ENCODE data around the gene CCDC92B. TPM values are rescaled to one million over a fixed set of nuclear protein-coding genes. Genes with fewer than 3 reads are reported as not detected.

The CCDC92B gene
- total RNA-seq, 1 donor from 2014 or later: not detected

DNA sequence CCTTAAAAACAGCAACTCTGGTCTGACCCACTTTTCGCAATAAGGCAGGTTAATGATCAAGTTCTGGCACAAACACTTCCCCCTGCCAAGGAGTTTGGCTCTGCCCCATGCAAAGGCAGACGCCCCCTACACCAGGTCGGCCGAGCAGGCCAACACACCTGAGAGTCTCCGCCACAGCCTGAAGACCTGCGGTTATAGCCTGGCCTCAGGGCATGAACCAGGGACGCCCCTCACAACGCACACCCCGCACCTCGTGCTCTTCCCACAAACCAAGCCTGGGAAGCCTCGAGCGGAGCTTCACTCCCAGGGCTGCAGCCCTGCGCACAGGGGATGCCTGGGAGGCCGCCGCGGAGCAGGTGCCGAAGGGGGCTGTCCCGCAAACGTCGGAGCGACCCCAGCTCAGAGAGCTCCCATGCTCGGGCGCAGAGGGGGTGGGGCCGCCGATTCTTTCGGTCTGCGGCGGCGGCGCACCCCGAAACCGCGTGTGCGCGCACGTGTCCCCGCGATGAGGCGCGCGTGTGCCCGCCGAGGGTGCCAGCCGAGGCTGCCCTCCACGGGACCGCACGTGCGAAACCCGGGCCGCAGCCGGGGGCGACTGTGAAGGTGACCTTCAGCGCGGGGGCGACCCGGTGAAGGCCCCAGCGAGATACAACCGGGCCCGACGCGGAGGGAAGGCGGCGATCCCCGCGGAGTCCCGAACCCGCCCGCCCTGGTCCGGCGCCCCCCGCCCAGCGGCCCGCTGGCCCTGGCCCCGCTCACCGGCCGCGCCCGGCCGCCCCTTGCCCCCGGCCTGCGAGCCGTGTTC lies 38.4 kb downstream of the CCDC92B start:
- Histone ChIP-seq H3K36me3 (ENCODE audit: control insufficient read depth, insufficient read depth, low read length) (peaks cover 4% of the 10 kb centered on the region), H3K27me3 (ENCODE audit: control insufficient read depth, insufficient read depth, low read length) (no peaks in the 10 kb centered on the region), H3K4me3 (ENCODE audit: low read depth, low read length) (peak overlapping the region; percentile 80)
- DNase-seq (ENCODE audit: low read depth) (no peak), FAIRE-seq (peak; percentile 36)
- TF ChIP-seq, protein P1, sequence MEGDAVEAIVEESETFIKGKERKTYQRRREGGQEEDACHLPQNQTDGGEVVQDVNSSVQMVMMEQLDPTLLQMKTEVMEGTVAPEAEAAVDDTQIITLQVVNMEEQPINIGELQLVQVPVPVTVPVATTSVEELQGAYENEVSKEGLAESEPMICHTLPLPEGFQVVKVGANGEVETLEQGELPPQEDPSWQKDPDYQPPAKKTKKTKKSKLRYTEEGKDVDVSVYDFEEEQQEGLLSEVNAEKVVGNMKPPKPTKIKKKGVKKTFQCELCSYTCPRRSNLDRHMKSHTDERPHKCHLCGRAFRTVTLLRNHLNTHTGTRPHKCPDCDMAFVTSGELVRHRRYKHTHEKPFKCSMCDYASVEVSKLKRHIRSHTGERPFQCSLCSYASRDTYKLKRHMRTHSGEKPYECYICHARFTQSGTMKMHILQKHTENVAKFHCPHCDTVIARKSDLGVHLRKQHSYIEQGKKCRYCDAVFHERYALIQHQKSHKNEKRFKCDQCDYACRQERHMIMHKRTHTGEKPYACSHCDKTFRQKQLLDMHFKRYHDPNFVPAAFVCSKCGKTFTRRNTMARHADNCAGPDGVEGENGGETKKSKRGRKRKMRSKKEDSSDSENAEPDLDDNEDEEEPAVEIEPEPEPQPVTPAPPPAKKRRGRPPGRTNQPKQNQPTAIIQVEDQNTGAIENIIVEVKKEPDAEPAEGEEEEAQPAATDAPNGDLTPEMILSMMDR (IDR thresholded peaks at IDR 0.05; ENCODE audit: insufficient read depth, low read length, severe bottlenecking): no peak

DNA sequence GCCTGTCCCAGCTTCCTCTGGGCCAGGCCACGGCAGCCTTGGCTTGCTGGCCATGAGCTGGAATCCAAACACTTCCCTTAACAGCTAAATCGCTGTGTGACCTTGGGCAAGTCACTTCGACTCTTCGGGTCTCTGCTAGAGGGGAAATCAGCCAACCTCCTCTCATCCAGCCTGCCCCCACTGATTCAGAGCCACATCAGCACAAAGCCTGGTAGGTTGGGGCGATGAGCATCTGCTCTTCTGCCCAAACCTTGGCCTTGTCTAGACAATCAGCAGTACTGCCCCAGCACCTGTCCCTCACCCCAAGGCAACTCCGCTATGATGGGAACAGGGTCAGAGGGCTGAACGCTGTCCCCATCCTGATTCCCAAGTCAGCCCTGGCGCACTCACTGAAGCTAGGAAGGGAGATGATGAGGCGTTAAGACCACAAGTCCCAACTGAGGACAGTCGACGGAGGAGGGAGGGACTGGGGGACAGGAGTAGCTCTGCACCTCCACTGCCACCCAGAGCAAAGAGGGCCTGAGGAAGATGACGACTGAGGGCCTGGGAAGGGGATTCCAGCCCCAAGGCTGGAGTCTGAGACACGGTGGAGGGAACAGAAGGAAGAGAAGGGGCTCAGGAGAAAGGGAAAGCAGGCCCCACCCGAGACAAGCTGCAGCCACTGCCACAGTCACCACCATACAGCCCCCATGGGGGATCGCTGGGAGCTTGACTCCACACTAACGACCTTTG lies 39.2 kb downstream of the CCDC92B start:
- TF ChIP-seq, protein P1 (IDR thresholded peaks at IDR 0.05; ENCODE audit: insufficient read depth, low read length, severe bottlenecking): no peak
- Histone ChIP-seq H3K4me3 (ENCODE audit: low read depth, low read length) (peak overlapping the region; percentile 80), H3K36me3 (ENCODE audit: control insufficient read depth, insufficient read depth, low read length) (peaks cover 4% of the 10 kb centered on the region), H3K27me3 (ENCODE audit: control insufficient read depth, insufficient read depth, low read length) (no peaks in the 10 kb centered on the region)
- DNase-seq (ENCODE audit: low read depth): no peak
- FAIRE-seq: no peak

DNA sequence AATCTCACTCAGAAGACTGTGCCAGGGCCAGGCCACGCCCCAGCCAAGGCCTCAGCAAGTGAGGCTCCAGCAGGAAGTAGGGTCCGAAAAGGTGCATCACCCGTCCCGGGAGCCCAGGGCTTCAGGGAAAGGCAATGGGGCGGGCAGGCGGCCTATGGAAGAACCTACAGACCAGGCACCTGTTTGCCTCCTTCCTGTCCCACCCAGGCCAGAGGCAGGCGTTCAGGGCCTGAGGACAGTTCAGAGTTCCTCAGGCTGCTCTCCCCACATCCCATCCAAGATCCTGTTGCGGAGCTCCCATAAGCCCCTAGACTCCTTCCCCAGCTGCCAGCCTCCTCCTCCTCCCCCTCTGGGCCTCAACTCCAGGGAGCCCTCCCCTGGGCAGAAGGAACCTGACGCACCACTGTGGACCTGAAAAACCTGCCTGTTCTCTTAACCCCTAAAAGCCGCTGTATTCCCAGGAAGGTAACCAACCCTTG lies 40.2 kb downstream of the CCDC92B start:
- no peak for FAIRE-seq
- DNase-seq (ENCODE audit: low read depth): peak; percentile 58
- H3K4me3 ChIP-seq (ENCODE audit: low read depth, low read length): peak overlapping the region; percentile 20

DNA sequence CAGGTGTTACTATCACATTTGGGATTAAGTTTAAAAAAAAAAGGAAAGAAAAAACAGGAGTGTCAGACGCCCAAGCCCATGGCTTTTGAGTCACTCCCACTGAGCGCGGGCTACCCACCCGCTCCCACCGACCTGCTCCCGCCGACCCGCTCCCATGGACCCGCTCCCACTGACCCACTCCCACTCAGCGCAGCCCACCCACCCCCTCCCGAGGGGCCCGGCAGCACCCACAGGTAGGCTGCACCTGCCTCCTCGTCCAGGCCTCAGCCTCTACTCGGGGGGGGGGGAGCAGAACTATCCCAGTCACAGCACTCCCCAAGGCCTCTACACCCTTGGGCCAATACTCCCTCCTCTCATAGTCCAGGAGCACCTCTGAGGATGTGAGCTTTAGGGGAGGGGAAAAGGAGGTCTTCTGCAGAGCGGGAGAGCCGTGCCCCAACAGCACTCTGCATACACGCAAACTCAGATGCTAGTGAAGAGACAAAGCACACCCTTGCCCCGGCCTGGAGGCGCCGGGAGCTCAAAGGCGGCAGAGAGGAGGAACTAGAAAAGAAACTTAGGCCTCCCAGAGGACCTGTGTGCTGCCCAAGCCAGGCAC lies 40.8 kb downstream of the CCDC92B start:
- Histone ChIP-seq H3K4me3 (ENCODE audit: low read depth, low read length) (peak overlapping the region; percentile 20), H3K27me3 (ENCODE audit: control insufficient read depth, insufficient read depth, low read length) (no peaks in the 10 kb centered on the region), H3K36me3 (ENCODE audit: control insufficient read depth, insufficient read depth, low read length) (peaks cover 9% of the 10 kb centered on the region)
- DNase-seq (ENCODE audit: low read depth) (no peak), FAIRE-seq (no peak)
- TF ChIP-seq, protein P1 (IDR thresholded peaks at IDR 0.05; ENCODE audit: insufficient read depth, low read length, severe bottlenecking): no peak

More for the DNA sequence above, 40.2 kb downstream of the CCDC92B start:
- TF ChIP-seq, protein P1 (IDR thresholded peaks at IDR 0.05; ENCODE audit: insufficient read depth, low read length, severe bottlenecking): no peak
- Histone ChIP-seq H3K27me3 (ENCODE audit: control insufficient read depth, insufficient read depth, low read length) (no peaks in the 10 kb centered on the region), H3K36me3 (ENCODE audit: control insufficient read depth, insufficient read depth, low read length) (peaks cover 4% of the 10 kb centered on the region)

DNA sequence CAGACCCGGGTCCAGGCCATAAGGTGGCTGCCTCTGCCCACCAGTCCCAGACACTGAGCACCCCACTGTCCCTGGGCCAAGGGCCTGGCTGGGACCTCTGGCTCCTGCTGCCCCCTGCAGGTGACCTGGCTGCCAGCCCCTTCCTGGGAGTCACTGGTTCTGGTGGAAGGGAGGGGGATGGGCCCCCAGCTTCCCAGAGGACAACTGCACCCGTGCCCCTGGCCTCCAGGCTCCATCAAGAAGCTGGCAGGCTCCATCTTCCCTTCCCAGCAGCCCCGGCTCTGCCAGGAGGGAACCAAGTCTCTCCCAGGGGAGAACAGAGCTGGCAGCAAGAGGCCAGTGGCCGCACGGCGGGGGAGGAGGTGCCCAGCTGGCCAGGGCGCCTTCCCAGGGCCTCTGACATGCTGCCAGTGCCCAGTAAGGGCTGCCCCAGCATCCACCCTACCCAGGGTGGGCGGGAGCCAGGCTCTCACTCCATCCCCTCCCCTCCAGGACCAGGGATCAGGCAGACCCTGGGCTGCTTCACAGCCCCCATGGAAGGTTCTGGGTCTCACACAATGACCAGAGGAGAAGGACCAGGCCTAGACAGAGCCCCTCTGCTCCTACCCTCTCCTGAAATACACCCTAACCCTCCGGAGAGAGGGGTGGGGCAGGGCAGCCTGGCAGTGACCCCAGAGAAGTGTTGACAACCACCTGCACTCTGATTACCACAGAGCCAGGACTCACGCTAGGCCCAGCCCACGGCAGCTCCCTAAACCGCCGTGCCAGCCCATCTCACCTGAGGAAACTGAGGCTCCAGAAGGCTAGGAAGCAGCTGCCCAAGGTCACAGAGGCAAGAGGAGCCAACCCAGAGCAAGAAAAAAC lies 41.5 kb downstream of the CCDC92B start:
- H3K4me3 ChIP-seq (ENCODE audit: low read depth, low read length): no peak overlapping the region
- DNase-seq (ENCODE audit: low read depth): no peak

More for the DNA sequence above, 41.5 kb downstream of the CCDC92B start:
- Histone ChIP-seq H3K36me3 (ENCODE audit: control insufficient read depth, insufficient read depth, low read length) (peaks cover 15% of the 10 kb centered on the region), H3K27me3 (ENCODE audit: control insufficient read depth, insufficient read depth, low read length) (no peaks in the 10 kb centered on the region)
- TF ChIP-seq, protein P1 (IDR thresholded peaks at IDR 0.05; ENCODE audit: insufficient read depth, low read length, severe bottlenecking): peak; percentile 41
- FAIRE-seq: no peak

Measured in bronchial epithelial cell (primary cell).